Fibroblast of lung (primary cell): ENCODE data around the gene CIART.
"Not testable (repeated sequence)": the region's sequence is repeated elsewhere in the genome, so short reads cannot be mapped to it uniquely, and the experiment has no call there.

ENCODE experiments used
- EZH2 ChIP-seq: IDR thresholded peaks from 2 replicates; pipeline ENCODE4 v1.5.1; 2012; ENCODE audit warnings: low read length, control low read depth, mild to moderate bottlenecking; ENCODE audit errors: missing control alignments
- TF ChIP-seq, protein P1 (sequence below), 2 donors: IDR thresholded peaks in 1 of 2; conservative IDR thresholded peaks in 1 of 2; 1 replicate in 1 of 2; 2 replicates in 1 of 2; pipeline ENCODE4 v1.5.1; 2011 to 2012; ENCODE audit warnings: low read length in 2 of 2, control low read depth in 1 of 2, inconsistent platforms in 1 of 2, low read depth in 1 of 2, mild to moderate bottlenecking in 1 of 2

DNA sequence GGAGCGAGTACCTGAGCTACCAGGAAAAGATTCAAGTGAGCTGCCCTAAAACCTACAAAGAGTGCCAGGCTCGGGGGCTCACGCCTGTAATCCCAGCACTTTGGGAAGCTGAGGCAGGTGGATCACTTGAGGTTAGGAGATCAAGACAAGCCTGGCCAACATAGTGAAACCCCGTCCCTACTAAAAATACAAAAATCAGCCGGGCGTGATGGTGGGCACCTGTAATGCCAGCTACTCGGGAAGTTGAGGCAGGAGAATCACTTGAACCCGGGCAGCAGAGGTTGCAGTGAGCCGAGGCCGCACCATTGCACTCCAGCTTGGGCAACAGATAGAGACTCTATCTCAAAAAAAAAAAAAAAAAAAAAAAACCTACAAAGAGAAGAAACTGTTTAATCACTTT is 49.4 kb upstream of the CIART start:
- TF ChIP-seq, protein P1, sequence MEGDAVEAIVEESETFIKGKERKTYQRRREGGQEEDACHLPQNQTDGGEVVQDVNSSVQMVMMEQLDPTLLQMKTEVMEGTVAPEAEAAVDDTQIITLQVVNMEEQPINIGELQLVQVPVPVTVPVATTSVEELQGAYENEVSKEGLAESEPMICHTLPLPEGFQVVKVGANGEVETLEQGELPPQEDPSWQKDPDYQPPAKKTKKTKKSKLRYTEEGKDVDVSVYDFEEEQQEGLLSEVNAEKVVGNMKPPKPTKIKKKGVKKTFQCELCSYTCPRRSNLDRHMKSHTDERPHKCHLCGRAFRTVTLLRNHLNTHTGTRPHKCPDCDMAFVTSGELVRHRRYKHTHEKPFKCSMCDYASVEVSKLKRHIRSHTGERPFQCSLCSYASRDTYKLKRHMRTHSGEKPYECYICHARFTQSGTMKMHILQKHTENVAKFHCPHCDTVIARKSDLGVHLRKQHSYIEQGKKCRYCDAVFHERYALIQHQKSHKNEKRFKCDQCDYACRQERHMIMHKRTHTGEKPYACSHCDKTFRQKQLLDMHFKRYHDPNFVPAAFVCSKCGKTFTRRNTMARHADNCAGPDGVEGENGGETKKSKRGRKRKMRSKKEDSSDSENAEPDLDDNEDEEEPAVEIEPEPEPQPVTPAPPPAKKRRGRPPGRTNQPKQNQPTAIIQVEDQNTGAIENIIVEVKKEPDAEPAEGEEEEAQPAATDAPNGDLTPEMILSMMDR (conservative IDR thresholded peaks at IDR 0.05 in 1 of 2, IDR thresholded peaks at IDR 0.05 in 1 of 2; ENCODE audit: low read depth in 1 of 2, low read length in 2 of 2): not testable (repeated sequence)
- TF ChIP-seq EZH2: not testable (repeated sequence)
